Activated T-cell treated with anti-CD3 and anti-CD28 coated beads, Interleukin-2, amount 50 U/mL, for 24 hours (primary cell): ENCODE results near the gene CDC42.
A peak's percentile ranks its signal among the peaks of the same experiment; 100 is the strongest.

Source experiments
- DNase-seq: peaks from one replicate; pipeline ENCODE4 v3.0.0-alpha.2; 2020
- H3K27ac Mint-ChIP-seq: 2 replicates; pipeline ENCODE4 v1.8.0; 2020; ENCODE audit warnings: mild to moderate bottlenecking, mixed read lengths
- H3K27me3 Mint-ChIP-seq: 2 replicates; pipeline ENCODE4 v1.8.0; 2020; ENCODE audit warnings: mixed read lengths
- H3K36me3 Mint-ChIP-seq: 2 replicates; pipeline ENCODE4 v1.8.0; 2020; ENCODE audit warnings: low read depth, mixed read lengths
- H3K4me1 Mint-ChIP-seq: 2 replicates; pipeline ENCODE4 v1.8.0; 2020; ENCODE audit warnings: low read depth, mixed read lengths
- H3K4me3 Mint-ChIP-seq: 2 replicates; pipeline ENCODE4 v1.8.0; 2020; ENCODE audit warnings: mild to moderate bottlenecking, moderate library complexity, mixed read lengths
- H3K9me3 Mint-ChIP-seq: 2 replicates; pipeline ENCODE4 v1.8.0; 2020; ENCODE audit warnings: mixed read lengths

Gene CDC42

GRCh38 chr1:22131875-22132486 is 79.5 kb downstream of the CDC42 start:
- no peaks in the 10 kb centered on the region for H3K4me1 Mint-ChIP-seq
- H3K9me3 Mint-ChIP-seq, result no peaks in the 10 kb centered on the region
- H3K36me3 Mint-ChIP-seq, result no peaks in the 10 kb centered on the region
- no peak overlapping the region for H3K4me3 Mint-ChIP-seq
- peak; percentile 75 for DNase-seq
- no peak overlapping the region for H3K27ac Mint-ChIP-seq
- peaks cover 8% of the 10 kb centered on the region for H3K27me3 Mint-ChIP-seq

DNA sequence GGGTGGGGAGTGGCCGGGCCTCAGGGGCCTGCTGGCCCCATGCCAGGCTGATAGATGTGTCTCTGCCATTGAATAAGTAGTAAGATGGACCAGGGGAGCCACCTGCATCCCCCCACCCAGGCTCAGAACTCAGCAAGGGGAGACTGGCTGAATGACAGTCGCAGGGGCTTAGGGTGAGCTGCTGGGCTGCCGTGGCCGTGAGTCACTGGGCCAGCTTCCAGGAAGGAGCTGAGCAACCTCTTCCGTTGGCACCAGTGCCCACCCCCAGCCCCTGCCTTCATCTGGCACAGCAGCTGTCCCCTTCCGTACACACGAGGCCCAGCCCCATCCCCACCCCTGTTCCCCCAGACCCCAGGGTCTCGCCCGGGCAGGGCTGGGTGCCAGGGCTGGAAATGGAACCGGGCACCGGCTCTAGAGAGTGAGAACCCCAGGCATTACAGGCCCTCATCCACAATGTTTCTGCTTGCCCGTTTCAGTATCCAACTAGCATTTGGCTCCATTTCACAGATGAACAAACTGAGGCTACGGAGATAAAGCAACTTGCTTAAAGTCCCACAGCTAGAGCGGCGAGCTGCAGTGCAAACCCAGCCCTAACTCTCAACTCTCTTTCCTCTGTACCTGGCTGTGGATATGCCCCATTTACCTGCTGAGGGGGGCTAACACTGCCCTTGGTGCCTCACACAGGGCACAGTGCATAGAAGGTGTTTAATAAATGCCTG is 80.2 kb downstream of the CDC42 start:
- H3K27me3 Mint-ChIP-seq, result peaks cover 8% of the 10 kb centered on the region
- no peaks in the 10 kb centered on the region for H3K4me1 Mint-ChIP-seq
- no peak overlapping the region for H3K27ac Mint-ChIP-seq
- no peaks in the 10 kb centered on the region for H3K36me3 Mint-ChIP-seq
- no peak overlapping the region for H3K4me3 Mint-ChIP-seq
- DNase-seq, result no peak
- H3K9me3 Mint-ChIP-seq, result no peaks in the 10 kb centered on the region

GRCh38 chr1:22133247-22133930 is 80.9 kb downstream of the CDC42 start:
- no peak overlapping the region for H3K4me3 Mint-ChIP-seq
- no peaks in the 10 kb centered on the region for H3K36me3 Mint-ChIP-seq
- H3K27me3 Mint-ChIP-seq, result peaks cover 12% of the 10 kb centered on the region
- no peak for DNase-seq
- no peaks in the 10 kb centered on the region for H3K9me3 Mint-ChIP-seq
- no peak overlapping the region for H3K27ac Mint-ChIP-seq
- H3K4me1 Mint-ChIP-seq, result no peaks in the 10 kb centered on the region

DNA sequence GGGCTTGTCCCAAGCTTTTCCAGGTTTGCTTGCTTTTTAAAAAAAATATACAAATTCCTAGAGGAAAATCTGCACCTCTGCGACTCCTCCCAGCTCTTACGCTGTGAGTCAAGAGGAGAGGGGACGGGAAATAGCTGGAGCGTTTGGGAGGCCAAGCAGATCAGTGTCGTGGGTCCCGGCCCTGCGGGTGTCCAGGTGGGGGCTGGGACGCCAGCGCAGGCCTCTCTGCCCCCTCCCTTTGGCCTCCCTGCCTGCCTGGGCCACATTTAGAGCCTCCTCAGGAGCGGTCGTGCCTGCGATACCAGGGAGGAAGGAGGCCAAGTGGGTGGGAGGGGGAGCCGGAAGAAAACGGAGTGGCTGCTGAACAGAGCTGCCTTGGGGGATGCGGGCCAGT is 81.4 kb downstream of the CDC42 start:
- H3K27ac Mint-ChIP-seq, result no peak overlapping the region
- H3K4me1 Mint-ChIP-seq, result no peaks in the 10 kb centered on the region
- no peak overlapping the region for H3K4me3 Mint-ChIP-seq
- DNase-seq, result no peak
- peaks cover 12% of the 10 kb centered on the region for H3K27me3 Mint-ChIP-seq
- no peaks in the 10 kb centered on the region for H3K36me3 Mint-ChIP-seq
- no peaks in the 10 kb centered on the region for H3K9me3 Mint-ChIP-seq

DNA sequence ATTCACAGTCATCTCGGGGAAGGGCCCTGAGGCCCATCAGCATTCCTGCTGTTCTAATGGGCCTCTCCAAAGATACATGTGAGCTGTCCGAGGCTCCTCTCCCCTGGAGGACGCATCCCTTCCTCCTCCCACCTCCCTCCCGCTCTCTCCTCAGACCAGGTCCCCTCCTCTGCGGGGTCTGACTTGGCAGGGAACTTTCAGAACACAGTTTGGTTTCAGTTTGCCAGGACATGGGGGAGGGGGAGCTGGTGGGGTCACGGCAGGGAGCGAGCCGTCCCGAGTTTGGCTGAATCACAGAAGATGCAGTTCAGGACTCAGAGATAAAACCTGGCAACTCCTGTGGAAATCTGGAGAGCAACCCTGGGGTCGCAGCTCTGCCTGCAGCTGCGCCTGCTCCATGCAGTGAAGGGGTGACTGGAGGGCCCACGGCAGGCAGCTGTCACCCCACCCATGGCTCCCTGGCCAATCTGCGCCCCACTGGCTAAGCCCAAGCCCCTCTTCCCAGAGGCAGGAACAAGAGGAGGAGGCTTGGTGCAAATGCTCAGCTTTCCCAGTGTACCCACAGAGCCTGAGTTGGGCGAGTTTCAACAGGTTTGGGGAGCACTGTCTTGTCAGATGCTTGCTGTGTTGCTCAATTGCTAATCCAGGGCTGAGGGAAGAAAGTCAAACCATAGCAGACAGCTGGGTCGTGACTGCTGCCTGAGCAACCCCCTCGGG is 84.7 kb downstream of the CDC42 start:
- Mint-ChIP-seq H3K4me3 (no peak overlapping the region), H3K27me3 (peaks cover 38% of the 10 kb centered on the region), H3K36me3 (no peaks in the 10 kb centered on the region), H3K27ac (no peak overlapping the region), H3K4me1 (peaks cover 1% of the 10 kb centered on the region), H3K9me3 (no peaks in the 10 kb centered on the region)
- no peak for DNase-seq

DNA sequence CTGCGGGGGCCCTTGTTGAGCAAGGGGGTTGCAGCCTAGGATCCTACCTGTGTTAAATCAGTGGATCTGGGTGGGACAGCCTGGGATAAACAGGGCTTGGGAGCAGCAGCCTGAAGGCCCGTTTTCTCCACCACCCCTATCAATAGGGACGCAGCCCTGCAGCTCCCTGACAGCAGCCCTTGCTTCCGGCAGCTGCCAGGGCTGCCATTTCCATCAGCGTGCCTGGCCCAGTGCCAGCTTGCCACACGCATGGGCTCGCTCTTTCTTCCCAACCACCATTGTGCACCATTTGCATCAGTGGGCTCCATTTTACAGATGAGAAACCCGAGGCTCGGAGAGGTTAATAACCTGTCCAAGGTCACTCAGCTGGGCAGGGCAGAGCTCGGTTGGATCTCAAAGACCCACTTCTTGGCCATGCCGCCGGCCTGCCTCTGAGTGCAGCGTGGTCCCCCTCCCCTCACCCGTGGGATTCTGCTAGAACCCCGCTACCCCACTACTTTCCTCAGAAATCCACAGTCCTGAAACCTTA is 86.6 kb downstream of the CDC42 start:
- Mint-ChIP-seq H3K9me3 (no peaks in the 10 kb centered on the region), H3K27ac (no peak overlapping the region), H3K27me3 (peaks cover 37% of the 10 kb centered on the region)

DNA sequence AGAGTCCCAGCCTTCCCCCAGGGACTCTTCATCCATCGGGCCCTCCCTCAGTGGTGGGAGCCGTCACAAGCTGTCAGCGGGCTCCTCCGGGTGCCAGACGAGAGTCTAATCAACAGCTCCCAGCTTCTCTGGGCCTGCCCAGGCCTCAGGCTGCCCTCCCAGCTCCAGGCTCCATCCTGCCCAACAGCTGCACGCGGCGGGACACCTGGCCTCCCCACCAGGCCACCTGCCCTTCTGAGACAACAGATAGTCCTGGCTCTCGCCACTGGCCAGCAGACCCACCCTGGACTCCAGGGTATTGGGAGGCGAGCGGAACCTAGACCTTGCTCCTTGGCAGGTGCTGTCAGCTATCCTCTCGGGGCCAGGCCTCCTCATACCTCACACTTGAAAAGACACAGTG is 87.3 kb downstream of the CDC42 start:
- peaks cover 44% of the 10 kb centered on the region for H3K27me3 Mint-ChIP-seq
- no peaks in the 10 kb centered on the region for H3K9me3 Mint-ChIP-seq
- no peak overlapping the region for H3K4me3 Mint-ChIP-seq
- no peak overlapping the region for H3K27ac Mint-ChIP-seq
- DNase-seq, result no peak
- H3K4me1 Mint-ChIP-seq, result peaks cover 5% of the 10 kb centered on the region
- no peaks in the 10 kb centered on the region for H3K36me3 Mint-ChIP-seq

More for the DNA sequence above, 86.6 kb downstream of the CDC42 start:
- no peak for DNase-seq
- Mint-ChIP-seq H3K4me3 (no peak overlapping the region), H3K36me3 (no peaks in the 10 kb centered on the region), H3K4me1 (peaks cover 5% of the 10 kb centered on the region)
